ENCODE results near the gene RIOK3.

Gene RIOK3, protein sequence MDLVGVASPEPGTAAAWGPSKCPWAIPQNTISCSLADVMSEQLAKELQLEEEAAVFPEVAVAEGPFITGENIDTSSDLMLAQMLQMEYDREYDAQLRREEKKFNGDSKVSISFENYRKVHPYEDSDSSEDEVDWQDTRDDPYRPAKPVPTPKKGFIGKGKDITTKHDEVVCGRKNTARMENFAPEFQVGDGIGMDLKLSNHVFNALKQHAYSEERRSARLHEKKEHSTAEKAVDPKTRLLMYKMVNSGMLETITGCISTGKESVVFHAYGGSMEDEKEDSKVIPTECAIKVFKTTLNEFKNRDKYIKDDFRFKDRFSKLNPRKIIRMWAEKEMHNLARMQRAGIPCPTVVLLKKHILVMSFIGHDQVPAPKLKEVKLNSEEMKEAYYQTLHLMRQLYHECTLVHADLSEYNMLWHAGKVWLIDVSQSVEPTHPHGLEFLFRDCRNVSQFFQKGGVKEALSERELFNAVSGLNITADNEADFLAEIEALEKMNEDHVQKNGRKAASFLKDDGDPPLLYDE

DNA sequence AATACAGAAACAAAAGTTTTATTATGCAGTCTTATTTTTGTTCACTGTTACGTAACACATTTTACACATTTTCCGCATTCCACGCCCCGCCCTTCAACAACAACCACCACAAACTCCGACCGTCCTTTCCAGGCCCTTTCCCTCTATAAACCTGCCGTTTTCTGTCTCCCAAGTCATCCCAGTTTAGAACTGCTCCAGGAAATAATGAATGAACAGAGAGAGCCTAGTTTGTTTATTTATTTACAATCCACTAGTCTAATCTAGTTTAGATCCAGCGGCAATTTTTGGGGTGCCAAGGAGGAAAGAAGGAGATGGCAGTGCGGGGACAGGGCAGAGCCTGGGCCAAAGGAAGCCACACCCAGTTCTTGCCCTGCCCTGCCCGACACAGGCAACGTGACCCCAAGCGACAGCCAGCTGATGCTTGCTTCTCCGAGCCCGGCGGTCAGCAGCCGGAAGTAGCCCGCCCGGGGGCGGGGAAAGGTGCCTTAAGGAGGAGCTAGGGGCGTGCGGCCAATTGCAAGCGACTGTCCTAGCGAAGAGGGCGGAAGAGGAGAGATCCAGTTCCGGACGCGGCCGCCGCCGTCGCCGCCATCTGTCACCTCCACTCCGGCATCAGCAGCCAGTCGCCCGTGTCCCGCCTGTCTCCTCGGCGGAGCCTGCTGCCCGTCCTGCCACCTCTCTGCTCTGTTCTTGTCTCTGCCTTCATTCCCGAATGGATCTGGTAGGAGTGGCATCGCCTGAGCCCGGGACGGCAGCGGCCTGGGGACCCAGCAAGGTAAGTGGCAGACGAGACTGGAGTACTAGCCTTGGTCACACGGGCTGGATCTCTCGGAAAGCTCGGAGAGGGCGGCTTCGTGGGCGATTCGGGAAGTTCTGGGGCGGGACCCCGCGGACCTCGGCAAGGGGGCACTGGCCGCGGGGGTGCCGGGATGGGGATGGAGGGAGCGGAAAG lies at the start of gene RIOK3:
TSS of gene RIOK3 (plus strand) at position 560 of the 952 bp plus-strand sequence. CDS start at position 713, 153 bp downstream.
- in situ Hi-C loops (cut with MboI; ENCODE audit: low sequenced_read_pairs, unreplicated experiment): no loop called here
- DNase-seq (ENCODE audit: low spot score): peak; percentile 98
- TF ChIP-seq, protein P1, sequence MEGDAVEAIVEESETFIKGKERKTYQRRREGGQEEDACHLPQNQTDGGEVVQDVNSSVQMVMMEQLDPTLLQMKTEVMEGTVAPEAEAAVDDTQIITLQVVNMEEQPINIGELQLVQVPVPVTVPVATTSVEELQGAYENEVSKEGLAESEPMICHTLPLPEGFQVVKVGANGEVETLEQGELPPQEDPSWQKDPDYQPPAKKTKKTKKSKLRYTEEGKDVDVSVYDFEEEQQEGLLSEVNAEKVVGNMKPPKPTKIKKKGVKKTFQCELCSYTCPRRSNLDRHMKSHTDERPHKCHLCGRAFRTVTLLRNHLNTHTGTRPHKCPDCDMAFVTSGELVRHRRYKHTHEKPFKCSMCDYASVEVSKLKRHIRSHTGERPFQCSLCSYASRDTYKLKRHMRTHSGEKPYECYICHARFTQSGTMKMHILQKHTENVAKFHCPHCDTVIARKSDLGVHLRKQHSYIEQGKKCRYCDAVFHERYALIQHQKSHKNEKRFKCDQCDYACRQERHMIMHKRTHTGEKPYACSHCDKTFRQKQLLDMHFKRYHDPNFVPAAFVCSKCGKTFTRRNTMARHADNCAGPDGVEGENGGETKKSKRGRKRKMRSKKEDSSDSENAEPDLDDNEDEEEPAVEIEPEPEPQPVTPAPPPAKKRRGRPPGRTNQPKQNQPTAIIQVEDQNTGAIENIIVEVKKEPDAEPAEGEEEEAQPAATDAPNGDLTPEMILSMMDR (IDR thresholded peaks at IDR 0.05; ENCODE audit: borderline replicate concordance, control extremely low read depth, extremely low read depth, insufficient read depth, missing control alignments): no peak

DNA sequence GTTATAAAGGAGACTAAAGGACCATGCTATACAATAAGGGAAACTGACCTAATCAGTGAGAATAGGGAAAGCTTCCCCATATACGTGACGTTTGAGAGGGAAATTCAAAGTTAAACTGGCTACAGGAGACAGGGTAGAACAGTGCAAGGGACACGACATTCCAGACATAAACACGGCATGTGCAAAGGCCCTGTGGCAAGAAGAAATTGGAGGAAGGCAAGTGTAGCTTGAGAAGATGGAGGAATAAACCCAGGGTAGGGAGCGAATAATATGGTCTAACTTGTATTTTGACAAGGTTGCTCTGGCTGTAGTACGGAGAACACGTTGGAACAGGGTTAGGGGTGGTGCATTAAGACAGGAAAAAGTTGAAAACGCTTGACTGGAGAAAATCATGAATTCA lies 49.8 kb upstream of the RIOK3 start:
- no peak for DNase-seq (ENCODE audit: low spot score)
- in situ Hi-C loops (cut with MboI; ENCODE audit: low sequenced_read_pairs, unreplicated experiment): no loop called here
- TF ChIP-seq, protein P1 (IDR thresholded peaks at IDR 0.05; ENCODE audit: borderline replicate concordance, control extremely low read depth, extremely low read depth, insufficient read depth, missing control alignments): no peak

DNA sequence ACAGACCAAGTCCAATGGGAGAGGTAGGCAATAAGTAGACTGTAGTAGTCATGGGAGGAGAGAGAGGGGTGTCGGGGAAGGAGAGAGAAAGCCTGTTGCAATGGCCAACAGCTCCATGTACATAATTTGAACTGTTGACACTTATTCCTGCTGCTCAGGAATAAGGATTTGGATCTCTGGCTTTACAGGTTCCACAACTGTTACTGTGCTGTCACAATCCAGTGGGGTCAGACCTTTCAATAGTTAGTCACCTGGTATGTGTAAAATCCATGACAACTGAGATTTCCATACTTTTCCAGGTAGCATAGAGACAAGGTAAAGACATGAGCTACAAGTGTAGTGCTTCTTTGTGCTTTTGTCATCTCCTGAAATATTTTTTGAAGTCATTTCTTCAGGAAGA lies 47.5 kb upstream of the RIOK3 start:
- TF ChIP-seq, protein P1 (IDR thresholded peaks at IDR 0.05; ENCODE audit: borderline replicate concordance, control extremely low read depth, extremely low read depth, insufficient read depth, missing control alignments): no peak
- DNase-seq (ENCODE audit: low spot score): no peak
- in situ Hi-C loops (cut with MboI; ENCODE audit: low sequenced_read_pairs, unreplicated experiment): no loop called here

DNA sequence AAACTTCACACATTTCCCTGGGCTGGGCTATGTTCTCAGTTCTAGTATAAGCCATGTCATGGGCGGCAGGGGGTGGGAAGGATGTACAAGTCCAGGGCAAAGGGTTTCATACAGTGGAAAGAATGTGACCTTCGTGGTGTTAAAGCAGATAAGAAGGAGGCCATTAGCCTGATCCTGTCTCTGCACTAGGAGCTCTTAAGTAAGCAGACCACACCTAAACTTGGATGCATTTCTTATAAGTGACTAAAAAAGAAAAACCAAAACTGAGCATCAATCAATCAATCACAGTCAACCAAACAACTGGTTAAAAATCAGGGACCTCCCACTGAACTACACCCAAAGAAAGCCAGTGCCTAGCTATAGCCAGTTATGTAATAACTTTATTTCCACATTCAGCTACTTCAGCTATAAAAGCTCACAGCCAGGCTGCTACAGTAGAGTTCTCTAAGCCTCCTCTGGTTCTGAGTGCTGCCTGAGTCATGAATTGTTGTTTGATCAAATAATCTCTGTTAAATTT lies 46.8 kb upstream of the RIOK3 start:
- TF ChIP-seq, protein P1 (IDR thresholded peaks at IDR 0.05; ENCODE audit: borderline replicate concordance, control extremely low read depth, extremely low read depth, insufficient read depth, missing control alignments): no peak
- DNase-seq (ENCODE audit: low spot score): no peak
- in situ Hi-C loops (cut with MboI; ENCODE audit: low sequenced_read_pairs, unreplicated experiment): no loop called here

DNA sequence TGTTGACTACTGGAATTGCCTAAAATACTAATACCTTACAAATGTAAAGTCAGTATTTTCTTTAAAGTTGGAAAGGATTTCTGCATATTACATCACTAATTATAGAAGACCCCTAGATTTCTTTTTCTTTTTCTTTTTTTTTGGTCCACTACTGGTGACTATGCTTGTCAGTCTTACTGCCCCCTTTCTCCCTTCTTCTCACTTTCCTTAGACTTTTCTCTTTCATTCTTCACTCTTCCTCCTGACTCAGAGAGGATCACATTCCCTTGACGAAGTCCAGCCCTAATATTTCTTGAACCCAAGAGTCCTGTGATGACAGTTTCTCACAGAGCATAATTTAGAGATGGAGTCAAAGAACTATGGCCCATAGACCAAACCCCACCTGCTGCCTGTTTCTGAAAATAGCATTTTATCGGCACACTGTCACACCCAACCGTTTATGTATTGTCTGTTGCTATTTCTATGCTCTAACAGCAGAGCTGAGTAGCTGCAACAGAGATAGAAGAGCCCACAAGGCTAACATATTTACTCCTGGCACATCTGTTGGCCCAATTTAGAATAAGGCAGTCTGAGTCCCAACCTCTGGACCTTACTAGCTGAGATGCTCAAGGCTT lies 40.6 kb upstream of the RIOK3 start:
- in situ Hi-C loops (cut with MboI; ENCODE audit: low sequenced_read_pairs, unreplicated experiment): no loop called here
- TF ChIP-seq, protein P1 (IDR thresholded peaks at IDR 0.05; ENCODE audit: borderline replicate concordance, control extremely low read depth, extremely low read depth, insufficient read depth, missing control alignments): no peak

DNA sequence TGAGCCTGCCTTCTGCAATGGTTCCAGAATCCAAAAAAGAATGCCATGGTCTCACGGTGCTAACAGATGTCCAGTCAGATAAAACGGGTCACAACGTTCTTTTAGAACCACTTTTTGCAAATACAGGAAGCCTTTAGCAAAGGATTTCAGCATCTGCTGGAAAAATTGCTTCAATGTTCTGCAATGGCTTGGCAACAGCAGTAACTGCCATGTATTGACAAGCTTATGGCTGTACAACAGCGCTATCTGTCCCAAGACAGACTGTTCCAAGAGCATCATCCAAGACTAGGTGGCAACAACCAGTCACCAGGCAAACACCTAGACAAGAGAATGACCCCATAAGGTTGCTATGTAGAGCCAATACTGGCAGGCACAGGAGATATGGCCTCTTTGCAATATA lies 37.6 kb upstream of the RIOK3 start:
- TF ChIP-seq, protein P1 (IDR thresholded peaks at IDR 0.05; ENCODE audit: borderline replicate concordance, control extremely low read depth, extremely low read depth, insufficient read depth, missing control alignments): no peak
- no peak for DNase-seq (ENCODE audit: low spot score)
- in situ Hi-C loops (cut with MboI; ENCODE audit: low sequenced_read_pairs, unreplicated experiment): no loop called here

More for the DNA sequence above, 40.6 kb upstream of the RIOK3 start:
- DNase-seq (ENCODE audit: low spot score): no peak

Data from GM13976 (cell line).